ENCODE measurements around the gene FKBP15.
"Not testable (repeated sequence)": the region's sequence is repeated elsewhere in the genome, so short reads cannot be mapped to it uniquely, and the experiment has no call there.

FKBP15 gene, protein sequence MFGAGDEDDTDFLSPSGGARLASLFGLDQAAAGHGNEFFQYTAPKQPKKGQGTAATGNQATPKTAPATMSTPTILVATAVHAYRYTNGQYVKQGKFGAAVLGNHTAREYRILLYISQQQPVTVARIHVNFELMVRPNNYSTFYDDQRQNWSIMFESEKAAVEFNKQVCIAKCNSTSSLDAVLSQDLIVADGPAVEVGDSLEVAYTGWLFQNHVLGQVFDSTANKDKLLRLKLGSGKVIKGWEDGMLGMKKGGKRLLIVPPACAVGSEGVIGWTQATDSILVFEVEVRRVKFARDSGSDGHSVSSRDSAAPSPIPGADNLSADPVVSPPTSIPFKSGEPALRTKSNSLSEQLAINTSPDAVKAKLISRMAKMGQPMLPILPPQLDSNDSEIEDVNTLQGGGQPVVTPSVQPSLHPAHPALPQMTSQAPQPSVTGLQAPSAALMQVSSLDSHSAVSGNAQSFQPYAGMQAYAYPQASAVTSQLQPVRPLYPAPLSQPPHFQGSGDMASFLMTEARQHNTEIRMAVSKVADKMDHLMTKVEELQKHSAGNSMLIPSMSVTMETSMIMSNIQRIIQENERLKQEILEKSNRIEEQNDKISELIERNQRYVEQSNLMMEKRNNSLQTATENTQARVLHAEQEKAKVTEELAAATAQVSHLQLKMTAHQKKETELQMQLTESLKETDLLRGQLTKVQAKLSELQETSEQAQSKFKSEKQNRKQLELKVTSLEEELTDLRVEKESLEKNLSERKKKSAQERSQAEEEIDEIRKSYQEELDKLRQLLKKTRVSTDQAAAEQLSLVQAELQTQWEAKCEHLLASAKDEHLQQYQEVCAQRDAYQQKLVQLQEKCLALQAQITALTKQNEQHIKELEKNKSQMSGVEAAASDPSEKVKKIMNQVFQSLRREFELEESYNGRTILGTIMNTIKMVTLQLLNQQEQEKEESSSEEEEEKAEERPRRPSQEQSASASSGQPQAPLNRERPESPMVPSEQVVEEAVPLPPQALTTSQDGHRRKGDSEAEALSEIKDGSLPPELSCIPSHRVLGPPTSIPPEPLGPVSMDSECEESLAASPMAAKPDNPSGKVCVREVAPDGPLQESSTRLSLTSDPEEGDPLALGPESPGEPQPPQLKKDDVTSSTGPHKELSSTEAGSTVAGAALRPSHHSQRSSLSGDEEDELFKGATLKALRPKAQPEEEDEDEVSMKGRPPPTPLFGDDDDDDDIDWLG

DNA sequence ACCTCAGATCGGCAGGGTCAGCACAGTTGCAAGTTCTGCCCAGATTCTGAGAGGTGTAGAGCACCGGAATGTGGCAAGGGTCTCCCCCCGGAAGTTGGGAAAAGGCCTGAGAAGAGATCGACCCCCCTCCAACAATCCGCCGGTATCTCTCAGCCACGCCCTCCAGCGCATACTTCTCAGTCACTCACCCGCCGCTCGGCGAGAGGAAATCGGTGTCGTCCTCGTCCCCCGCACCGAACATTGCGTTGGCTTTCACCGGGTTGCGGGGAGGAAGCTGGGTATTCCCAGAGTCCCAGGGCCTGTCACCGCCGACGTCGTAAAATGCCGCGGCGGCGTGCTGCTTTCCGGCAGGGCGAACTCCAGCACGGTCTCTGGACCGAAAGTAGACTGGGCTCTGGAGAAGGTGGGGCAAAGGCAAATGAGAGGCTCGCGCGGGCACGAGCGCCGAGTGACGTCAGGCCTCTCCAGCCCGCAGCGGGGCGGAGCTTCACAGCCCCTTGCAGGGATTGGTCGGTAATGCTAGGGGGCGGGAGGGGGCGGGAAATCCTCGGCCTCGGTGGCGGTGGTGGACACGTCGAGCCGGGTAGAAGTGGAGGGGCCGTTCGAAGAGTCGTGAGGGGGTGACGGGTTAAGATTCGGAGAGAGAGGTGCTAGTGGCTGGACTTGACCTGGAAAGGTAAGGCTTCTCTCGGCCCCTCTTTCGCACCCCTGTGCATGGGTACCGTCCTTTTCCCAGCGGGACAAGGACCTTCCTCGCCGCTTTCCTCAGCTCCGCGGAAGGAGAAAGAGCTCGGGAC lies at the start of gene FKBP15, which contains the start of gene SLC31A1:
TSS of gene FKBP15 (minus strand) at position 275 of the 797 bp plus-strand sequence. CDS start at position 241, 34 bp downstream.
TSS of gene SLC31A1 (plus strand) at position 542 of the 797 bp plus-strand sequence. CDS start 34,605 bp downstream, outside the sequence.
- Histone ChIP-seq H3K9me3 (ENCODE audit: control insufficient read depth, insufficient read depth, low read length) (no peaks in the 10 kb centered on the region), H3K9ac (ENCODE audit: low read depth, low read length) (peak within 1 kb of the TSS; percentile 93), H3K36me3 (ENCODE audit: insufficient read depth, low read length) (no peaks in the 10 kb centered on the region), H3K4me1 (ENCODE audit: insufficient read depth, low read length) (no peaks in the 10 kb centered on the region; the same call in 1 of the 2 replicates)

DNA sequence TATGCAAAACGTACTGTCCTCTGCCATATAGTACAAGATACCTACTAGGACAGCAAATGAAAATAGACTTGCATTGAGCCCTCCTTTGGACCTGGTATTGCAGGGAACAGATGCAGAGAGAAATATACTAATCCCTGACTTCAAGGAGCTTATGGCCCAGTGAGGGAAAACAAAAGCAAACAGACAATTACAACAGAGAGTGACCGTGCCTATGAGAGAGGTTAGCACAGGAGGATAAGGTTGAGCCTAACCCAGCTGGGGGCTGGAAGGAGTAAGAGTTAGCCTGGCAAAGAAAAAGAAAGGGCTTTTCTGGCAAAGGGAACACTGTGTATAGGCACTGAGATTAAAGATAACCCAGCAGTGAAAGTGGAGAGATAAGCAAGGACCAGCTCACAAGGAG lies 48.8 kb upstream of the FKBP15 start:
- peaks cover 8% of the 10 kb centered on the region for H3K36me3 ChIP-seq (ENCODE audit: insufficient read depth, low read length)

DNA sequence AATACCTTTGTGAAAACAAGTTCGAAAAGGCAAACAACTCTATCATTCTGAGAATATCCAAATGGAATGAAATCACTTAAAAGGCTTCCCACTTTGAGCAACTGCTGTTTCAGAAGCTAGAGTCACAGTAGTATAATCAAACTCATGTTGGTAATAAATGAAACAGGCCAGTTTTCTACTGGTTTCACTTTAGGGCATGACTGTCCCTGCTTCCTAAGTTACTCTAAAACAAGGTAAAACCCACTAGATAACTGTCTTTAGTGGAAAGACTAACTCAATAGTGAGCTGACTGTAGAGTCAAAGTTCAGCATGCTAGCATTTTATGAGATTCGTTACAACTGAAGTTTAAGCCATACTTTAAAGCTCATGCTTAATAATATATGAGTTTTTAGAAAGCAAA lies 48.3 kb upstream of the FKBP15 start:
- Histone ChIP-seq H3K4me1 (ENCODE audit: insufficient read depth, low read length) (no peaks in the 10 kb centered on the region; the same call in 1 of the 2 replicates), H3K9ac (ENCODE audit: low read depth, low read length) (no peak overlapping the region), H3K9me3 (ENCODE audit: control insufficient read depth, insufficient read depth, low read length) (no peaks in the 10 kb centered on the region), H3K36me3 (ENCODE audit: insufficient read depth, low read length) (peaks cover 8% of the 10 kb centered on the region)

More for the DNA sequence above, 48.8 kb upstream of the FKBP15 start:
- no peak overlapping the region for H3K9ac ChIP-seq (ENCODE audit: low read depth, low read length)
- H3K9me3 ChIP-seq (ENCODE audit: control insufficient read depth, insufficient read depth, low read length) = no peaks in the 10 kb centered on the region
- H3K4me1 ChIP-seq (ENCODE audit: insufficient read depth, low read length) = no peaks in the 10 kb centered on the region; the same call in 1 of the 2 replicates

DNA sequence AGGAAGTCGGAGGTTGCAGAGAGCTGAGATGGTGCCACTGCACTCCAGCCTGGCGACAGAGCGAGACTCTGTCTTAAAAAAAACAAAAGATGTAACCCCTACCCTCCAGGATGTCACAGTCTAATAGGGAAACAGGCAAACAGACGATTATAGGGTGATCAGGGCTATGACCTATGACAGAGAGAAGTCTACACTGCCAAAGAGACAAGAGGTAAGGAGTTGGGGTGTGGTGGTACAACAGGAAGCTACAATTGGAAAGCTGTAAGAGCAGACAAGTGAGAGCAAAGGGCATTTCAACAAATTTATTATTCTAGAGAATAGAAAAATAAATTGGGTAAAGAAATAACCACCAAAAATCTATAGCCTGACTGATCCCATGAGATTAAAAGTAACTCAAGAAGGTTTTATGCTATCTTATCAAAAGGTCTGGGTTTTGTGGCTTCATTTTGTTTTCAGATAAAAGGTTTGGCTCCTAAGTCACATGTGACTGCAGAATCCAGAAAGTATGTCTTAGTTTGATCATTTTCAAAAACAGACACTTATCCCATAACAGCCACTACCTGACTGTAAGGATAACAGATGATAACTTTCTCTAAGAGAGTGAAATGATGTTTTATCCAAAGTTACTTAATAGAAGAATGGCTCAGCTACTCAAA lies 47.0 kb upstream of the FKBP15 start:
- peaks cover 5% of the 10 kb centered on the region for H3K36me3 ChIP-seq (ENCODE audit: insufficient read depth, low read length)

DNA sequence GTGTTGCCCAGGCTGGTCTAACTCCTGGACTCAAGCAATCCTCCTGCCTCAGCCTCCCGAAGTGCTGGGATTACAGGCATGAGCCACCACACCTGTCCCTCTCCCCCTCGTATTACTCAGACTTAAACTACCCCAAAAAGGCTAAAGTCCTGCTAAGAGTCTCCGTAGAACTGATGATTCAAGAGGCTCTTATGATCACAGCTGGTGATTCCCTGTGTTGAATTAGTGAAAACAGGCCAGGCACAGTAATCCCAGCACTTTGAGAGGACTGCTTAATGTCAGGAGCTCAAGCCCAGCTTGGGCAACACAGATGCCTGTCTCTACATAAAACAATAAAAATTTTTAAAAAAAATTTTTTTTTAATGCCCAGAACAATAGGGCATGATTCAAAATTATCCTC lies 45.1 kb upstream of the FKBP15 start:
- H3K9me3 ChIP-seq (ENCODE audit: control insufficient read depth, insufficient read depth, low read length) = no peaks in the 10 kb centered on the region
- peaks cover 15% of the 10 kb centered on the region for H3K36me3 ChIP-seq (ENCODE audit: insufficient read depth, low read length)
- H3K4me1 ChIP-seq (ENCODE audit: insufficient read depth, low read length) = no peaks in the 10 kb centered on the region
- no peak overlapping the region for H3K9ac ChIP-seq (ENCODE audit: low read depth, low read length)

More for the DNA sequence above, 47.0 kb upstream of the FKBP15 start:
- no peaks in the 10 kb centered on the region for H3K9me3 ChIP-seq (ENCODE audit: control insufficient read depth, insufficient read depth, low read length)
- H3K4me1 ChIP-seq (ENCODE audit: insufficient read depth, low read length) = no peaks in the 10 kb centered on the region
- H3K9ac ChIP-seq (ENCODE audit: low read depth, low read length) = no peak overlapping the region

DNA sequence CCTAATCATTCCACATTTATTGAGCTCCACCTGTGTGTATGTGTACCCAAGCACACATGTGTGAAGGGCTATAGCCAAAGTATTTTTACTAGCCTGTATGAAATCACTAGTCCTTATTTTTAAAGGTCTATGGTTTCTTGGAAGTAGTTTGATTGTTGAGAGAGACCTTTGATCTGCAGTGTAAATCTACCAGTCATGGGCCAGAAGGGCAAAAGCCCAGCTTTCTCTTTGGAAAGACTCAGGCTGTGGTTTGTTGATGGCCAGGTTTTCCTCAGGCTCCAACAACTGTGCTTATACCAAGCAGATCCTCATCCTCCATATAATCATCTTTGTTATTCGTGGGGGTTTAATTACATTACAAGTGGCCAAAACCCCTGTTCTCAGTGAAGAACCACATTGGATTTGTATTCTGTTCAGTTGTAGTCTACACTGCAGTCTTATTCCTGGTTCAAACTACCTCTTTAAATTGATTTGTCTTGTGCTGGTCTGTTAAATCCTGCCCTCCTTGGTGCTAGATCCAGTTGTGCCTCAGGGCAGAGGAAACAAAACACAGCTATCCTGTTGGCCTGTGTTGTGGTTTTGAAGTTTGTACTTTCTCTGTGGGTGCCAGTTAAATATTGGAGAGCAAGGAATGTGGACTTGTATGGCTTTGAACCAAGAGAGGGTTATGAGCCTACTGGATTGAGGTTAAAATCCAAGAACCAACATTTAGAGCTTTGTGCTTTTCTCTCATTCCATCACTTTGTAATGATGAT lies 41.0 kb upstream of the FKBP15 start:
- H3K4me1 ChIP-seq (ENCODE audit: insufficient read depth, low read length) = no peaks in the 10 kb centered on the region
- no peak overlapping the region for H3K9ac ChIP-seq (ENCODE audit: low read depth, low read length)
- no peaks in the 10 kb centered on the region for H3K9me3 ChIP-seq (ENCODE audit: control insufficient read depth, insufficient read depth, low read length)
- H3K36me3 ChIP-seq (ENCODE audit: insufficient read depth, low read length) = peaks cover 14% of the 10 kb centered on the region

DNA sequence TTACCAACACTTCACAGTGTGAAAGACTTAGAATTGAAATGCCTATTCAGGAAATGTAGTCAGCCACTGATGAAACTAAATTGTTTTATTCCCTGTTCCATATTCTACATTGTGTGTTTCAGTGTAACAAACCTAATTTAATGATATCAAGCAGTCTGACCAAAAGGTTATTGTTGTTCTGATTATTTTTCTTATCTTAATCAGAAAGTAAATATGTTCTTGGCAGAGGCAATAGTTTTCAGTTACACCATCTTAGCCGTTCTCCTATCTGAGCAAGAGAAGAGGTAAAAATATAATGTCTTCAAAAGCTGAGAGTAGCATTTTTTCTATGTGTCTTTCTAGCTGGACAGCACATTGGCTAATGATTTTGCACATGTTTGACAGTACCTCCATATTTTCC lies 37.2 kb upstream of the FKBP15 start:
- H3K9ac ChIP-seq (ENCODE audit: low read depth, low read length) = no peak overlapping the region
- H3K36me3 ChIP-seq (ENCODE audit: insufficient read depth, low read length) = peaks cover 14% of the 10 kb centered on the region
- no peaks in the 10 kb centered on the region for H3K4me1 ChIP-seq (ENCODE audit: insufficient read depth, low read length)
- no peaks in the 10 kb centered on the region for H3K9me3 ChIP-seq (ENCODE audit: control insufficient read depth, insufficient read depth, low read length)

DNA sequence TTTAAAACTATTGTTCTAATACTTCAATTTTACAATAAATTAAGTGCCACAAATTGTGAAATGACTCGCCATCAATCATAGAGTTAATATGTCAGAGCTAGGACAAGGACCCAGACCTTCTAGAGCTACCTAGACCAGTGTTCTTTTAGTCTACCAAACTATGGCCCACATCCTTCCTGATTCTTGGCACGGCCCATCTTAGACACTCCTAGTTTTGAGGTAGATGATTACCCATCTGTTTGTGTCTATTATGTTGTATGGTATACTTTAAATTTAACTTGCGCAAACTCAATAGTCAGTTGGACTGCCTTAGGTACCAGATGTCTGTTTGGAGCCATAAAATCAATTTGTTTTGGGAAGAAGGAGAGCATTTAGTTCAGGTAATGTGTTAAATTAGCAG lies 36.8 kb upstream of the FKBP15 start:
- H3K9me3 ChIP-seq (ENCODE audit: control insufficient read depth, insufficient read depth, low read length) = no peaks in the 10 kb centered on the region
- no peak overlapping the region for H3K9ac ChIP-seq (ENCODE audit: low read depth, low read length)
- H3K36me3 ChIP-seq (ENCODE audit: insufficient read depth, low read length) = peaks cover 14% of the 10 kb centered on the region

DNA sequence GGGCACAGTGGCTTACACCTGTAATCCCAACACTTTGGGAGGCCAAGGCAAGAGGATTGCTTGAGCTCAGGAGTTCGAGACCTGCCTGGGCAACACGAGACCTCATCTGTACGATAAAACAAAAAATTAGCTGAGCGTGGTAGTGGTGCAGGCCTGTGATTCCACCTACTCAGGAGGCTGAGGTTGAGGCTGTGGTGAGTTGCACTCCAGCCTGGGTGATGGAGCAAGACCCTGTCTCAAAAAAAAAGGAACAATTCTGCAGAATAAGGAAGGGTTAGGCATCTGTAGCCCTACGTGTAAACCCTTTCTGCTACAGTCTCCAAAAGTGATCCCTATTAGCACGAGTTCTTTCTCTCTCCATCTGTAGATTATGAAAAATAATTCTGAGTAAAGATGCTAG lies 34.4 kb upstream of the FKBP15 start:
- H3K4me1 ChIP-seq (ENCODE audit: insufficient read depth, low read length) = no peaks in the 10 kb centered on the region
- H3K9me3 ChIP-seq (ENCODE audit: control insufficient read depth, insufficient read depth, low read length) = no peaks in the 10 kb centered on the region
- H3K9ac ChIP-seq (ENCODE audit: low read depth, low read length) = no peak overlapping the region
- H3K36me3 ChIP-seq (ENCODE audit: insufficient read depth, low read length) = peaks cover 3% of the 10 kb centered on the region; the same call in 1 of the 2 replicates

More for the DNA sequence above, 36.8 kb upstream of the FKBP15 start:
- no peaks in the 10 kb centered on the region for H3K4me1 ChIP-seq (ENCODE audit: insufficient read depth, low read length)

DNA sequence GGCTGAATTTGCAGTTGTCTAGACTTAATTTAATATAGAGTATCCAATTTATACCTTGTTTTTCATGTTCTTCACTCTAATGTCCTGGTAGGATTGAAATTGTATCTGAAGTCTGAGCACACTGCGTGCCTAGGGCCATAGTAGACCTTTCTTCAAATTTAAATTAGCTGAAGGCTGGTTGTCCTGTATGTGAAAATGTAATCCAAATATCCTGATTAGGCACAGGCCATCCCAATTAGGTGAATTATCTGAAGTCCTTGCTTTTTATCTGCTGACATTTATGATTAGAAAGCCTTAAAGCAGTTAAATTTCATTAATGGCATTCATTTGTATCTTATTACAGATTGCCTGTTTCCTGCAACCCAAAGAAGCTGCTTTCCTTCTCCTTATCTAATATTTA lies 33.9 kb upstream of the FKBP15 start:
- peaks cover 3% of the 10 kb centered on the region; the same call in 1 of the 2 replicates for H3K36me3 ChIP-seq (ENCODE audit: insufficient read depth, low read length)
- H3K9ac ChIP-seq (ENCODE audit: low read depth, low read length) = no peak overlapping the region
- H3K9me3 ChIP-seq (ENCODE audit: control insufficient read depth, insufficient read depth, low read length) = no peaks in the 10 kb centered on the region
- H3K4me1 ChIP-seq (ENCODE audit: insufficient read depth, low read length) = no peaks in the 10 kb centered on the region

DNA sequence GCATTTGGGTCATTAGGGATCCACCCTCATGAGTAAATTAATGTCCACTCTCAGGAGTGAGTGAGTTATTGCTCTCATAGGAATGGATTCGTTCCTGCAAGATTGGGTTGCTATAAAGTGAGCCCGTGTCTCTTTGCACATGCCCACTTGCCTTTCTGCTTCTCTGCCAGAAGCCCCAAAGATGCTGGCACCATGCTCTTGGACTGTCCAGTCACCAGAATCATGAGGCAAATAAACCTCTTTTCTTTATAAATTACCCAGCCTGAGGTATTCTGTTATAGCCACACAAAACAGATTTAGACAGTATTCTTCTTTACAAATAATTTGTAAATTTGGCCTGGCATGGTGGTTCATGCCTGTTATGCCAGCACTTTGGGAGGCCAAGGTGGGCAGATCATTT lies 29.7 kb upstream of the FKBP15 start:
- Histone ChIP-seq H3K4me1 (ENCODE audit: insufficient read depth, low read length) (no peaks in the 10 kb centered on the region), H3K9me3 (ENCODE audit: control insufficient read depth, insufficient read depth, low read length) (no peaks in the 10 kb centered on the region), H3K36me3 (ENCODE audit: insufficient read depth, low read length) (no peaks in the 10 kb centered on the region), H3K9ac (ENCODE audit: low read depth, low read length) (no peak overlapping the region)

DNA sequence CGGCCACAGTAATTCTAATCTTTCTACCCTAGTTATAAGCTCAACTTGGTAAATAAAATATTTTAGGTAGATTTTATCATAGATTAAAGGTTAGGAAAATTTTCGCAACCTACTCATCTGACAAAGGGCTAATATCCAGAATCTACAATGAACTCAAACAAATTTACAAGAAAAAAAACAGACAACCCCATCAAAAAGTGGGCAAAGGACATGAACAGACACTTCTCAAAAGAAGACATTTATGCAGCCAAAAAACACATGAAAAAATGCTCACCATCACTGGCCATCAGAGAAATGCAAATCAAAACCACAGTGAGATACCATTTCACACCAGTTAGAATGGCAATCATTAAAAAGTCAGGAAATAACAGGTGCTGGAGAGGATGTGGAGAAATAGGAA lies 28.6 kb upstream of the FKBP15 start:
- not testable (repeated sequence) for H3K36me3 ChIP-seq (ENCODE audit: insufficient read depth, low read length); H3K4me1 ChIP-seq (ENCODE audit: insufficient read depth, low read length); H3K9ac ChIP-seq (ENCODE audit: low read depth, low read length); H3K9me3 ChIP-seq (ENCODE audit: control insufficient read depth, insufficient read depth, low read length)
